ENCODE measurements around the gene GRAMD4. TPM values are rescaled to one million over a fixed set of nuclear protein-coding genes. Genes with fewer than 3 reads are reported as not detected.

Gene GRAMD4
- total RNA-seq, 1 experiment from 2014 or later = 25.3 TPM

- TF ChIP-seq EZH2phosphoT487 (IDR thresholded peaks at IDR 0.05; ENCODE audit: borderline replicate concordance, low read length) (no peak), EZH2 (IDR thresholded peaks at IDR 0.05; ENCODE audit: low read length, unreplicated experiment) (no peak), CTCF (conservative IDR thresholded peaks at IDR 0.05; ENCODE audit: low read depth, low read length) (no peak)
- intact Hi-C loops (cut with micrococcal nuclease) = no loop called here
Observed at GRCh38 chr22:46687460-46687859, 67.3 kb downstream of the GRAMD4 start.

GRCh38 chr22:46688949-46689348 is 68.8 kb downstream of the GRAMD4 start:
- DNase-seq (no peak), ATAC-seq (no peak)
- no peaks in the 10 kb centered on the region for H3K9me3 ChIP-seq (ENCODE audit: low read length)
- no peak overlapping the region for H3K9ac ChIP-seq (ENCODE audit: low read length)
- intact Hi-C loops (cut with micrococcal nuclease) = no loop called here
- no peaks in the 10 kb centered on the region for H3K4me1 ChIP-seq (ENCODE audit: insufficient read depth, low read length)
- no peak overlapping the region for H3K4me2 ChIP-seq (ENCODE audit: low read length)
- H3K4me3 ChIP-seq (ENCODE audit: low read length) = no peak overlapping the region
- TF ChIP-seq EZH2 (IDR thresholded peaks at IDR 0.05; ENCODE audit: low read length, unreplicated experiment) (no peak), CTCF (conservative IDR thresholded peaks at IDR 0.05; ENCODE audit: low read depth, low read length) (no peak), EZH2phosphoT487 (IDR thresholded peaks at IDR 0.05; ENCODE audit: borderline replicate concordance, low read length) (no peak)
- CTCF ChIA-PET = no interaction called here
- H2AFZ ChIP-seq (ENCODE audit: low read length) = no peak overlapping the region
- no TSS peak for BruUV-seq (replicated peaks)
- no peaks in the 10 kb centered on the region for H4K20me1 ChIP-seq (ENCODE audit: low read length)
- no peaks in the 10 kb centered on the region for H3K9me2 ChIP-seq (replicated peaks; ENCODE audit: low read length)
- no peak overlapping the region for H3K27ac ChIP-seq (ENCODE audit: low read length)
- no peaks in the 10 kb centered on the region for H3K27me3 ChIP-seq (ENCODE audit: low read length)
- POLR2A ChIA-PET (ENCODE audit: unreplicated experiment) = no interaction called here
- no peaks in the 10 kb centered on the region for H3K79me2 ChIP-seq (ENCODE audit: low read length)
- H3K36me3 ChIP-seq (ENCODE audit: low read depth, low read length) = no peaks in the 10 kb centered on the region
- H3F3A ChIP-seq (ENCODE audit: low read length, unreplicated experiment) = no peaks in the 10 kb centered on the region

More at GRCh38 chr22:46687460-46687859, 67.3 kb downstream of the GRAMD4 start:
- BruUV-seq (replicated peaks) = no TSS peak
- no peaks in the 10 kb centered on the region for H3K9me2 ChIP-seq (replicated peaks; ENCODE audit: low read length)
- H3K9me3 ChIP-seq (ENCODE audit: low read length) = no peaks in the 10 kb centered on the region
- H3K4me3 ChIP-seq (ENCODE audit: low read length) = no peak overlapping the region
- ChIA-PET CTCF (no interaction called here), POLR2A (ENCODE audit: unreplicated experiment) (no interaction called here)
- H3F3A ChIP-seq (ENCODE audit: low read length, unreplicated experiment) = no peaks in the 10 kb centered on the region
- no peaks in the 10 kb centered on the region for H3K36me3 ChIP-seq (ENCODE audit: low read depth, low read length)
- H3K4me2 ChIP-seq (ENCODE audit: low read length) = no peak overlapping the region
- H3K79me2 ChIP-seq (ENCODE audit: low read length) = no peaks in the 10 kb centered on the region
- no peak overlapping the region for H3K9ac ChIP-seq (ENCODE audit: low read length)
- H4K20me1 ChIP-seq (ENCODE audit: low read length) = no peaks in the 10 kb centered on the region
- DNase-seq (no peak), ATAC-seq (no peak)
- H3K27me3 ChIP-seq (ENCODE audit: low read length) = no peaks in the 10 kb centered on the region
- H3K27ac ChIP-seq (ENCODE audit: low read length) = no peak overlapping the region
- no peaks in the 10 kb centered on the region for H3K4me1 ChIP-seq (ENCODE audit: insufficient read depth, low read length)
- H2AFZ ChIP-seq (ENCODE audit: low read length) = no peak overlapping the region

- intact Hi-C loops (cut with micrococcal nuclease) = no loop called here
- Histone ChIP-seq H3K4me2 (ENCODE audit: low read length) (no peak overlapping the region), H3K4me3 (ENCODE audit: low read length) (no peak overlapping the region), H3K4me1 (ENCODE audit: insufficient read depth, low read length) (no peaks in the 10 kb centered on the region), H3K36me3 (ENCODE audit: low read depth, low read length) (no peaks in the 10 kb centered on the region), H3K79me2 (ENCODE audit: low read length) (no peaks in the 10 kb centered on the region), H3K9ac (ENCODE audit: low read length) (no peak overlapping the region), H2AFZ (ENCODE audit: low read length) (no peak overlapping the region), H3K9me2 (replicated peaks; ENCODE audit: low read length) (no peaks in the 10 kb centered on the region), H3K9me3 (ENCODE audit: low read length) (no peaks in the 10 kb centered on the region), H3F3A (ENCODE audit: low read length, unreplicated experiment) (no peaks in the 10 kb centered on the region), H4K20me1 (ENCODE audit: low read length) (no peaks in the 10 kb centered on the region), H3K27me3 (ENCODE audit: low read length) (no peaks in the 10 kb centered on the region), H3K27ac (ENCODE audit: low read length) (no peak overlapping the region)
- POLR2A ChIA-PET (ENCODE audit: unreplicated experiment) = no interaction called here
- no peak for ATAC-seq
- CTCF ChIA-PET = no interaction called here
- no peak for DNase-seq
- no TSS peak for BruUV-seq (replicated peaks)
- TF ChIP-seq EZH2phosphoT487 (IDR thresholded peaks at IDR 0.05; ENCODE audit: borderline replicate concordance, low read length) (no peak), EZH2 (IDR thresholded peaks at IDR 0.05; ENCODE audit: low read length, unreplicated experiment) (no peak), CTCF (conservative IDR thresholded peaks at IDR 0.05; ENCODE audit: low read depth, low read length) (no peak)
Observed at GRCh38 chr22:46690146-46690545, 70.0 kb downstream of the GRAMD4 start.
